ENCODE measurements around the gene NTRK3.
A peak's percentile ranks its signal among the peaks of the same experiment; 100 is the strongest.

NTRK3 gene

DNA sequence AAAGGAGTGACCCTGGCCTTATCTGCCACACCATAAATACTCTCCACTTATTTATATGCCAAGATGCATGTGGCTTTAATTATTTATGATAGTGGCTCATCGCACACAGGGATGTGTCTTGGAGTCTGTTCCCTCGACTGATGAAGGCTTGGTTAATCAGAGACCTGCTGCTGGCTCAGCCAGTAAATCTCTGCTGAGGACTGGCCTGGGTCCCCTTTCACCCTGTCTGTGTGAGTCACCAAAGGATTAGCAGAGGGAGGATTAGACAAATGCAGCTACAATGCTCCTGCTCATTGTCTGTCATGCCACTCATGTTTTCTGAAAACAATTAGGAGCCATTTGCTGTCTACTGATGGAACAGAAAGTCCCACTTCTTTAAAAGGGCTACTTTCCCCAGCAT is 226.8 kb downstream of the NTRK3 start:
- DNase-seq (ENCODE audit: low spot score): peak; percentile 59

DNA sequence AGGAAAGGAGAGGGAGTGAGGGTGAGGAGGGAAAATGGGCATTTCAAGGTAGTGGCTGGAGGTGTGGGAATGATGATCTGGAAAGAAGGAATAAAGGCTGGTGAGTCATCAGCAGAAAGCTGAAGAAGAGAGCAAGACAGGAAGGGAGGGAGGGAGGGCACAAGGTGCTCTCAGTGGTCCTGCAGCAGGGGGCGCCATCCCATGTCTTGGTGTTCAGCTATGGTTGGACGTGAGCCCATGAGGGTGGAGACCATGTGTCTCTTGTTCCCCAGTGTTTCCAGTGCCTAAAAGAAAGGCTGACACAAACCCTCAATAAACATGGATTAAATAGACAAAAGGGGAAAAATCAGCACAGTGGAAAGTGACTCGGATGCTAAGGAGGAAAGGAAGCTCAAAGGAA is 228.5 kb downstream of the NTRK3 start:
- no peak for DNase-seq (ENCODE audit: low spot score)

DNA sequence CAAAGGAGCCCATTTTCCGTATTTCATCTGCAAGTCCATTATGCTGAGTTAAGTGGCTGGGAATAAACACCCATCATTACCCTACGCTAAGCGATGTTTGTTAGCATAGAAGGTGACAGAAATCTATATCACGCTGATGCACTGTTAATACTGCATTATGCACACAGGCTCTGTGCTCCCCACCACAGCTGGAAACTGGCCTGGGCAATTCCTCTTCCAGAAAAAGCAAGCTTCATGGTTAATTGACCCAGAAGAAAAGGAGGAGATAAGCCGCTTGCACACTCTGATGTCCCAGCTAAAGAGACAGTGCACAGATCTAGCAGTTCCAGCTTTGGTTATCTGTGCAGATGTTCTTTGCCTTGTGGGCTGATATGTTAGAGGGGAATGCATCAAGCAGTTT is 232.6 kb downstream of the NTRK3 start:
- no peak for DNase-seq (ENCODE audit: low spot score)

DNA sequence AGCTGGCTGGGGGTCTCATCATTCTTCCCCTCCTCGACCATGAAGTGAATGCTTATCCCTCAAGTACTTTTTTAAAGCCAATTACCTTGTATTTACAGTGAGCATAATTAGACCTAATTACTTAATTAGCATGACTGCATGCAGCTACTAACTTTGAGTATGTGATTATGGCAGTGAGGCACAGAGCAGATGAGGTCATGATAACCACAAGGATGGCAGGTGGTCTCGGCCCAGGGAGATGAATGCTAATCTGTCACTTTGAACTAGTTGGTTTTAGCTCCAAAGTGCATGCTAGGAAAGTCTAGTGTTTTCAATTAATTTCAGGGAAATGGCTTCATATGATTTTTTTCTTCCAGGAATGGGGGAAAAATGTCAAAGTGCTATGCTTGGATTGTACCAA is 233.8 kb downstream of the NTRK3 start:
- DNase-seq (ENCODE audit: low spot score): no peak

DNA sequence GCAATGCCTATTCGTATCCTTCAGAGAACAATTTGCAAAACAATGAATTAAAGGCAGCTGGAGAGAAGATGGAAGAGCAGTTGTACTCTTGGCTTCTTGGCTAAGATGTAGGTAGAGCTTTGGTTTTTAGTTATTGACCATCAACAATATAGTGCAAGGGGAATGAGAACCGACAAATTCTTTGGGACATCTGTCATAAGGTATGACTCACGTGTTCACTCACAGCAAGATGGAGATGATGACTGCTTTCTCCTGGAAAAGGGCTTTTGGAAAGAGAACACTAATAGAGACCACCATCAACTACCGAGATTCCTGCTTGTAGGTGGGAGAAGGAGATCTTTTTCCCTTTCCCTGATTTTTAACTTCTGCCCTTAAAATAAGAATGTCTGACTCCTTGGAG is 234.9 kb downstream of the NTRK3 start:
- no peak for DNase-seq (ENCODE audit: low spot score)

DNA sequence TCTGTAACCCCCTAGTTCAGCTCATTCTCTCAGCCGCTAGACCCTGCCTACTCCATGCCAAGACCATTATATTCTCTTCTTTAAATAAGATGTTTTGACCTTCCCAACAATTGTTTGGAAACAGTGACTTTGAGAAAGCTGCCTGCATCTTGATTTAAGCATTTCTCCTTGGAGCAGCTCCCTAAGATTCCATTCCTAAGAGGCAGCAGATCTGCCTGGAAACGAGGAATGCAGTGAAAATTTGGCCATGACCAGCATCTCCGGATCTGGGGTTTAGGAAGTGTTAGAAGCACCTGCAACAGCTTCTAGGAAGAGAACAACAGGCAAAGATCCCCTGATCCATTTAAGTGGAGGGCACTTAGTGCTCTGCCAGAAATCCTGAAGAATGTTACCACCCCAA is 235.7 kb downstream of the NTRK3 start:
- DNase-seq (ENCODE audit: low spot score): peak; percentile 51

DNA sequence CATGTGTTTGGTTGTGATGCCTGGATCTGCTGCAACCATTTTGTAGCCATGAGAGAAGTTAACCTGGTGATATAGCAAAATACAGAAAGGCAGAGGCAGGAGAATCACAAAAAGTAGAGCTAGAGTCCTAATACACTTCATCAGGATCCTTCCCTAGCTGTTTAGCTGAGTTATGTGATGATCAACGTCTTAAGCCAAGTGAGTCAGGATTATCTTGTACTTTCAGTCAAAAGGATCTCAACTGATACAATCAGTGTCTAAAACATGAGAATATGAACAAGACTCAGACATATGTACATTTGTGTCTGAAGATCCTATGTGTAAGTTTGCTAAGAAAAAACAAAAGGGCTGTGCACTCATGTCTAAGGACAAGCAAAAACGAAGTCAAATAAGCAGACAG is 236.9 kb downstream of the NTRK3 start:
- DNase-seq (ENCODE audit: low spot score): no peak

DNA sequence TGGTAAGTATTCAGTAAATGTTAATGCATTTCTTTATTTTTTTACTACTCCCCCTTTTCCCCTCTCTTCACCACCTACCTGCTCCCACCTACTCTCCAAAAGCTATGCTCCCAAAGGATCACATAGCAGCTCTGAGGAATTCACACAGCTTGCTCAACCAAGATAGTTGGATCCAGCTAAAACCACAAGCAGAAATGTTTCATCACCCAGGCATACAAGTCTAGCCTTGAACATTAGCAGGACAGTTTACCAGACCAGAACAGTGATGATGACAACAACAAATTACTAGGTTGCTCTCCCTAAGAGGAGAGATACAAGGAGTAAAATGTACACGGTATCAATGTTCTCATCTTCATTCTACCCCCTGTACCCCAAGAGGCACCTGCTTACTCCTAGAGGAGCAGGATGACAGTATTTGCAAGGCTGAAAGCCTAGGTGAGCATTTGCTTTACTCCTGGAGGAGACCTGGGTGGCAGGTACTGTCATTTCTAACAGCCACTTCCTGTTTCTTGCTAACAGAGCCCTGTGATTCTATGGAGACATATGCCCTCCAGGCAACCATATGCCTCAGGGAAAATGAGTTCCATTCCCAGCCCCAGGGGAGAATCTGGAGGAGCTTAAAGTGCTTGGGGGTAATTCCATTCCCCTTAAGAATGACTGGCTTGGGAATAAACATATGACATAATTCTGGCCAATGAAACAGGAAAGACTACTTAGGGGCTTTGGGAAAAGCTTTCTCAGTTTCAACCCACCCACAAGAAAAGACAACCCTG is 237.5 kb downstream of the NTRK3 start:
- peak; percentile 83 for DNase-seq (ENCODE audit: low spot score)

DNA sequence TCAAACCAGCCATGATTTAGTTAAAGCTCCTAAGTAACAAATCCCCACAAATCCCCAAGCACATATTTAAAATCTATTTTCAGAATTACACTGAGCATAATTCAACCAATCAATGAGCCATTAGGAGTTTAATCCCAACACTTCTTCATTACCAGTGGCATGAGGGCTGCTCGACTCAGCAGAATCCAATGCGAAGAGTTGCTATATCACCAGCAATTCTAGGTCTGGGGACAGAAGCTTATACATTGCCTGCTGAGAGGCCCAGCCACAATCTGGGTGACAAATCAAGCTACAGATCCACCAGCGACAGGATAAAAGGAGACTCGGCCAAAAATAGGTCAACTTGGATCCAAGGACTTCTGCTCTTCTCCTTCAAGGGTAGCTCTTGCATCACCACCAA is 238.8 kb downstream of the NTRK3 start:
- DNase-seq (ENCODE audit: low spot score): no peak

DNA sequence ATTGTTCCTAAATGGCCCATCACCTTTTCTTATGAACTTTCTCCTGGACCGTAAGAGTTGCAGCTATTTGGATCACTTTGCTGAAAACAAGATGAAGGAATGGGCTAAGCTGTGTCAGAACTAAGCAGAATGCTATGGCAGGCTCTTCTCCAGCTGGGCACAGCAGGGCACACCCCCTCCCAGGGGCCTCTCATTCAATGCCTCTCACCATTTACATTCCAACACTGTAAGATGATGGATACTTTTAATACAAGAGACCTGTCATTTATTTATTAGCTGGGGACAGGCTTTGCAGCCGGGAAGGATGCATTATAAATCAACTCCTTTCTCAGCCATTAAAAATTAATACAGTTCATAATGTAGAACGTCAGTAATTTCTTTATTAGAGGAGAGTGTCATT is 240.1 kb downstream of the NTRK3 start:
- DNase-seq (ENCODE audit: low spot score): no peak

DNA sequence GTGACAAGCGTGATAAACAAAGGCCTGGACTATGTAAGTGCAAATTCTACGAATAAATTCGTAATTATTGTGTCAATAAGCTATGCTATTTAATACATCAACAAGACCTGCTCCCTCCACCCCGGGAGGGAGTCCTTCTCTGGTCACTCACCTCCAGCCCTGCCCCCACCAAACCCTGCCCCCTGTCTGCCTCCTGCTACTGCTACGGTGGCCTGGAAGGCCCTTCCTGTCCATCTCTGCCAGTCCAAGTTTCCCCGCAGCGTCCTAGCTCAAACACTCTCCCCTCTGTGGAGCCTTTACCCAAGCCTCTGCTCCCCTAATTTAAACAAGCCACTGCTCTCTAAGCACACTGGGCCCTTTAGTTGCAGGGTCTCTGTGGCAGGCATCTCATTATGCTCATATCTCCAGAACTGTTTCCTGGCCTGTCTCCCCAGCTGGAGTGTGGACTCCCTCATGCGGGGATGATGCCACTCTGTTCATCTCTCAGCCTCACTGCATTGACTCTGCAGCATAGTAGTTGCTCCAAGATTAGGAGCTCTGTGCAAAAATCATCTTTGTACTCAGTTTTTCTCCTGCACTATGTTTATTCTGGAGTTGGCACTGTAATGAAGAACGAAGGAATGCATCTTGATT is 241.2 kb downstream of the NTRK3 start:
- DNase-seq (ENCODE audit: low spot score): no peak

DNA sequence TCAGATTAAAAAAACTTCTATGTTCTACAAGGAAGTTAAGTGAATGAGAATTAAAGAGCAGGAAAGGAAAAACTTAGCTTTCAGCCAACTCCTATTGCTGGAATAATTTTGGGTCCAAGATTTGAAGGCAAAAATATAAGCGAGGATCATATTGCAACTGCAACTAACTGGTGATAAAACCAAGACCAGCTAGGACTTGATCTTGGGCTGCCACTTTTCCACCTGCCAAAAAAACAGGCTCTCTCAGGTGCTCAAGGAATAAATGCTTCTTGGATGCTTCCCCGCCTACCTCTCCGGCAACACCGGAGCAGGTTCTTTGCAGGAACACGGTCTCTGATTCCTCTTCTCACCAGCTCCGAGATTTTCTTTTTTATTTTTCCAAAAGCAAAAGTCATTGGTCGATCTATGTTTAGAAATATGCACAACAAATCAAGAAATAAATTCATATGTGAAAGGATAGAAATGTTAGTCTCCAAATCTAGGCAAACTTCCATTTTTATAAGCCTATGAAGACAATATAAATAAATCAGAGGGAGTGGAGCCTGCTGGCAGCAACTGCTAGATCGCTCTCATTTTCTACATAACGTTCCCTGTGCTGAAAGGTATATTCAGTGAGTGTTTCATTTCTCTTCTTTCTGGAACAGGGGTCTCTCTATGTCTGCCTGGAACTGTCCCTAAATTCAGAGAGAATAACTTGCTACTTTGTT is 241.9 kb downstream of the NTRK3 start:
- no peak for DNase-seq (ENCODE audit: low spot score)

DNA sequence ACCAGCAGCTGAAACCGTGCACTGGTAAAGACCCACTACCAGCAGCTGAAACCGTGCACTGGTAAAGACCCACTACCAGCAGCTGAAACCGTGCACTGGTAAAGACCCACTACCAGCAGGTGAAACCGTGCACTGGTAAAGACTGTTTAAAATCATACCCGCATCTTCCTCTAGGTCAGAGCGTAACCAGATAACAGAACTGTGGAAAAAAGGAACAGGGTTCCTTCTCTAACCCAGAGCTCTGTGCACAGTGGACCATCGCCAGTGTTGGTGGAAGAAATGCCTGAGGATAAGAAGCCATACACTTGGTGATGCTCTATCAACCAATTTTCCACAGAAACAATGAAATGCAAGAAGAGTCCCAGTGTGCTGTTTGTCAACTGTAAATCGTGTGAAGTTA is 243.4 kb downstream of the NTRK3 start:
- DNase-seq (ENCODE audit: low spot score): no peak

DNA sequence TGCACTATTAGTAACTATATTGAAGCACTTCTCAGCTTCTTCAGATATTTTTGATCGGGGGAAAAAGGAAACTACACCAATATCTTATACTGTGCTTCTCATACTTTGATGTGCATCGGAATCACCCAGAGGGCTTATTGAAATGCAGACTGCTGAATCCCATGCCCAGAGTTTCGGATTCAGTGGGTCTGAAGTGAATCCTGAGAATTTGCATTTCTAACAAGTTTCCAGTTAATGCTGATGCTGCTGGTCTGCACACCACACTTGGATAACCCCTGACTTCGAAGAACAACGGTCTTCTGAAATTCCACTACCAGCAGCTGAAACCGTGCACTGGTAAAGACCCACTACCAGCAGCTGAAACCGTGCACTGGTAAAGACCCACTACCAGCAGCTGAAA is 243.9 kb downstream of the NTRK3 start:
- DNase-seq (ENCODE audit: low spot score): no peak

DNA sequence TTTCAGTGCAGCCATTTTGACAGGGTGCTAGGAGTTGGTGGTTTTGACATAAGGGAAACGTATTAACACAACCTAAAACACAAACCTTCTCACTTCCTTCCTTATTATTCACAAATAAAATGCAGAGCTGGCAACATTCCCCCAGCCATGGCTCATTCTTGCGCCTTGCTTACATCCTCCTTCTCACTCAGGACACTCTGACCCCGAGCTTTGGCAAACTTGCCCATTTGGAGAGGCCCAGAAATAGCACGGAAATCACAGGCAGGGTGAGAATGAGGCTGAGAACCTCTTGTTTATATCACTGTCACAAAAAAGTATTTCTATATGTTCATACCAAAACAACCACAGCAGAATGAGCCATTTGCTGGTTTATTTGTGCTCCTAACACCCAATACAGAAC is 244.3 kb downstream of the NTRK3 start:
- no peak for DNase-seq (ENCODE audit: low spot score)

DNA sequence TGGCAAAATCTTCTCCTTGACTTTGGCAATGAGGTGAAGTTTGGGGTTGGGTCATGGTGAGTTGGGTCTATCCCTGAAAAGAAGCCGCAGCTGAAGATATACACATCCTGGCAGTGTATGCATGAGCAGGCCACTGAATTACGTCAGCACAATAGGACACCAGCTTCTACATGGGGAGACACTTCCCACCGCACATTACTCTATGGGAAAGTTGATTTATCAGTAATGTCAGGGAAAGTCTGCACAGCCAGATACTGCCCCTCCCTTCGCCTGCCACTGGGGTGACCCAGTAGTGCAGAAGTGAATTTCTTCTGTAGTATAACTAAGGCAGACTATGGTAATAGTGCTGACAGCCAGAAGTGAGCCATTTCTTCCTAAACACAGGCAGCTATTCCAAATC is 245.0 kb downstream of the NTRK3 start:
- DNase-seq (ENCODE audit: low spot score): no peak

DNA sequence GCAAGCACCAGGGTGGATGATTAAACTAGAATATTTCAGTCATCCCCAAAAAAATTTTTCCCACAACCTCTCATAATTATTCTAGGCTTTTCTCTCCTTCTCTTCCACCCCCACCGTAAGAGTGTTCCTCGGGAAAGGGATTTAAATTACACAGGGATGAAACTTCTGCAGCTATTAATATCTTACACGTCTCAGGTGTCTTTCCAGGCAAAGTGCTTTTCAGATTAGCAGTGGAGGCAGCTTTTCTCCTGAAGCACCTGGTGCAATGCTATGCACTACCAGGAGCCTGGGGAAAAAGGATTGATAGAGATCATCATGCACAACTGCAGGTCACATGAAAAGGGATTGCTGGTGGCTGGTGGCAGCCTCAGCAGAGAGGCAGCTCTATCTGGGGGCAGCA is 250.4 kb downstream of the NTRK3 start:
- DNase-seq (ENCODE audit: low spot score): no peak

DNA sequence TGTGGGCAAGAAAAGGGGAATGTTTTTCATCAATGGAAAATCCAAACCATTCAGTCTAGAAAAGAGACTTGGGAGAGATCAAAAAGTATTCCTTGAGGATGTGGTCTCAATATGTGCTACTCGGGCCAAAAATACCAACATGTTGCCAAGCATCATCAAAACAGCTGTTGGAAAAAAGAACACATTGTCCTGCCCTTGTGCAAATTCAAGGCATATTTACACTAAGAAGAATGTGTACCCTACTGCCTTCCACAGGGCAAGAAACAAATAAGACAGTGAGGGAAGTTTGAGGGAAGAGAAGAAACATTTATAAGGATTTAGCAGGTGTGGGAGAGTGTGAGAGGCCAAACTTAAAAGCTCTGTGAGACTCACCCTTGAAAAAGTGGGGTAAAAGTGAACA is 252.1 kb downstream of the NTRK3 start:
- DNase-seq (ENCODE audit: low spot score): no peak

DNA sequence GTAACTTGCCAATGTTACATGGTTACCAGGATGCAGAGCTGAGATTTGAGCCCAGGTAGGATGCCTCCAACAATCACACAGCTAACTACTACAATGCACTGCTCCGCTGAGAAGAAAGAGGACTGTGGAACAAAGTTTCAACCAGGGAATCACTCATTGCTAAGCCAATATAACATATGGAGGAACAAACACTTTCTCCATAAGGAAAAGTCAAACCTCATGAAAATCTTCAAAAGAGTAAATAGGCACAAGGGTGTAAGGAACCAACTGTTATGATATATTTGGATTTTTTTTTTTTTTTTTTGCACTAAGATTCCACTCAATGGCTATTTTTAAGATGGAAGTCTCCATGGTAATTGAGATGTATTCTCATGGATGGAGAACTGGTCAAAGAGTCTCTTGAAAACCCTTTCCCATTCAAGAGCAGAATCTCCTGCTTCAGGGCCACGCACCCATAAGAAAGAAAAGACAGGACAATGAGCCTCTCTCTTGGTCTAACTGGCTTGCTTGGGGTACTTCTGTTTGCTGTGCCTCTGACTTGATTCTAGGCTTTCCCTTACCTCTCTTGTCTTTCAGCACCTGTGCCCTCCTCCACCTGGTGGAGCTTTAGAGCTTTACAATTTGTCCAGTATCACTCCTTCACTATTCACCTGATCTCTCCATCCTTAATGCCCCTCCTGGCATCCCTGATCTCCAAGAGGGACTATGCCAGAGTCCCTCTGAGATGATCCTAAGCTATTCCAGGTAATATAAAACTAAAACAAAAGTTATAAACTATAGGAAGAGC is 252.8 kb downstream of the NTRK3 start:
- no peak for DNase-seq (ENCODE audit: low spot score)

DNA sequence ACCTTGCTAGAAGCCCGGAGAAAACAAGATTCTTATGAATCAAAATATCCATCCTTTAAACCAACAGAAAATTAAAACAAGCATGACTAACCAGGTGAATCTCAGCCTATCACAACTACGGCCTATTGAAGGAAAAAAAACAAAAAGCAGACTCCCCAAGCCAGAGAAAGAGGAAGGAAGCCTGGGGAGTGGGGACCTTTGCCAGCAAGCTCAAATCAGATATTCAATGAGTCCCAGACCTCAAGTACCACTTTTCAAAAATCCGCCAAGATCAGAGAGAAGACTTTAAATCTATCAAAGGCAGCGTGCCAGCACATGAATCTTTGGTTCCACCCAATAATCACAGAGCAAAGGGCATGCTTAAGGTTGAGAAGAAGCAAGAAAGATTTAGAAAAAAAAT is 253.8 kb downstream of the NTRK3 start:
- DNase-seq (ENCODE audit: low spot score): no peak

DNA sequence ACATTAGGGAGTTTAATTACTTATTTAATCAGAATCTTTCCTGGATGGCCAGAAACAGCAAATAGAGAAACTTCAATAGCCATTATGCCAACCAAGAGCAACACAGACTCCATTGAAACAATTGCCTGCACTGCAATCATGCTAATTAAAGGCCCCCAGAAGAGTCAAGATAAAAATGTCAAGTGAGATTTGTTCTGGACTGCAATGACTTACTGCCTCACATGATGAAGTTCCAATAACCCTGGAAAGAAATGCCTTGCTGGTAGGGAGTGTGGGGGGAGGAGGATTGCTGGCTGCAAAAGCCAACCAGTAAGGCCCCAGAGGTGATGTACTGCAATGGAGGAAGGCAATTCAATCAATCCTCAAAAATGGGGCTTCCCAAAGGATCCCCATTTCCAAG is 257.9 kb downstream of the NTRK3 start:
- DNase-seq (ENCODE audit: low spot score): no peak

DNA sequence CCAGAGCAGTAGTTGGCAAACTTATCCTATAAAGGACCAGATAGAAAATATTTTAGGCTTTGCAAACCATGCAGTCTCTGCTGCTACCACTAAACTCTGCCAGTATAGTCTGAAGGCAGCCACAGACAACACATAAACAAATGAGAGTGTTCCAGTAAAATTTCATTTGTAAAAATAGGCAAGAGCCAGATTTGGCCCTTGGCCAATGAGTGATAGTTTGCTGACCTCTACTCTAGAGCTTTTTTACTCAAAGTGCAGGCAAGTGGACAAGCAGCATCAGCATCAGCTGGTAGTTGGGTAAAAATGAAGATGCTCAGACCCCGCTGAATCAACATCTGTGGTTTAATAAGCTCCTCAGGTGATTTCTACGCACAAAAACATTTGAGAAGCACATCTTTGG is 269.8 kb downstream of the NTRK3 start:
- no peak for DNase-seq (ENCODE audit: low spot score)

DNA sequence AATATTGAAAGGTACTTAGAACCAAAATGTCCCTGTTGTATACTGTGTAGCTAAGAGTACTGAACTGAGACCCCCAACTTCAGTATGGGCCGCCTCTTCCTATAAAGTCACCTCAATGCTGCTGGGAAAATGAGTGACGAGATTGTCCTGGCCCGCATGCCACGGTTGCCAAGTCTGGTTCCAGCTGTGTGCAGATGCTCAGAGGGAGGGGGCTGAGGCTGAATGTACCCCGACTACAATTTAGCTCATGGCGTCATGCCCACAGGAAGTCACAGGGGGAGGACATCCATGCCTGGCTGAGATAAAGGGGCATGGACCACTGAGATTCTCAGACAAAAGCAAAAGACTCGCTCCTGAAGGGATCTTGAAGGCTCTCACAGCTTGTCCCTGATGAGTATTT is 271.1 kb downstream of the NTRK3 start:
- DNase-seq (ENCODE audit: low spot score): no peak

Measured in AG20443 (cell line).